Measurements from ENCODE around the gene GUCY2D. TPM values are rescaled to one million over a fixed set of nuclear protein-coding genes. Genes with fewer than 3 reads are reported as not detected.

GUCY2D gene
- total RNA-seq, 2 donors from 2014 or later = 1.2 to 1.6 TPM

DNA sequence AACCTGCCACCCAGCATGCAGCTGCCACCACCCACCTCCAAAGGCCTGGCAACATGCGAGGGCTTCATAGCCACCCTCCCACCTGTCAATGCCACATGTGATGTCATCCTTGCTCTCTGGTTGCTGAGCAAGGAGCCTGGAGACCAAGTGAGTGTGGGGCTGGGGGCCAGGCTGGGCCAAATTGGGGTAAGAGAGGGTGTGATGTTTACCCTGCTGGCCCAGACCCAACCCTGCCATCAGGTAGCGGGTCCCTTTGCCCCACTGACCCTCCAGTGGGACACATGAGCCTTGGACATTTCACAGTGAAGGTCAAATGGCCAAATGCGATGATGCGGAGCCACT, 45.3 kb downstream of the GUCY2D start:
- Mint-ChIP-seq H3K4me1 (no peaks in the 10 kb centered on the region), H3K4me3 (no peak overlapping the region), H3K27me3 (ENCODE audit: insufficient read depth) (peaks cover 64% of the 10 kb centered on the region), H3K36me3 (ENCODE audit: low read depth) (no peaks in the 10 kb centered on the region), H3K9me3 (no peaks in the 10 kb centered on the region), H3K27ac (no peak overlapping the region)
- 90 to 94% methylated on average over 4 of the region's 4 CpGs for WGBS, 2 experiments (ENCODE audit: insufficient coverage in 1 of 2, insufficient read length in 1 of 2)
- no peak for DNase-seq
- Histone ChIP-seq H3K36me3 (ENCODE audit: control insufficient read depth, insufficient read depth, low read length) (no peaks in the 10 kb centered on the region), H3K4me1 (ENCODE audit: control insufficient read depth, insufficient read depth, low read length) (no peaks in the 10 kb centered on the region), H3K9ac (ENCODE audit: extremely low read depth, low read length, poor library complexity, severe bottlenecking) (no peak overlapping the region), H3K27ac (ENCODE audit: low read depth, low read length) (no peak overlapping the region), H3K4me3 (ENCODE audit: low read length) (no peak overlapping the region), H3K9me3 (ENCODE audit: control insufficient read depth, low read length) (no peaks in the 10 kb centered on the region), H3K27me3 (ENCODE audit: control insufficient read depth, insufficient read depth, low read length, poor library complexity, severe bottlenecking) (peaks cover 36% of the 10 kb centered on the region)
- TF ChIP-seq, protein P1, sequence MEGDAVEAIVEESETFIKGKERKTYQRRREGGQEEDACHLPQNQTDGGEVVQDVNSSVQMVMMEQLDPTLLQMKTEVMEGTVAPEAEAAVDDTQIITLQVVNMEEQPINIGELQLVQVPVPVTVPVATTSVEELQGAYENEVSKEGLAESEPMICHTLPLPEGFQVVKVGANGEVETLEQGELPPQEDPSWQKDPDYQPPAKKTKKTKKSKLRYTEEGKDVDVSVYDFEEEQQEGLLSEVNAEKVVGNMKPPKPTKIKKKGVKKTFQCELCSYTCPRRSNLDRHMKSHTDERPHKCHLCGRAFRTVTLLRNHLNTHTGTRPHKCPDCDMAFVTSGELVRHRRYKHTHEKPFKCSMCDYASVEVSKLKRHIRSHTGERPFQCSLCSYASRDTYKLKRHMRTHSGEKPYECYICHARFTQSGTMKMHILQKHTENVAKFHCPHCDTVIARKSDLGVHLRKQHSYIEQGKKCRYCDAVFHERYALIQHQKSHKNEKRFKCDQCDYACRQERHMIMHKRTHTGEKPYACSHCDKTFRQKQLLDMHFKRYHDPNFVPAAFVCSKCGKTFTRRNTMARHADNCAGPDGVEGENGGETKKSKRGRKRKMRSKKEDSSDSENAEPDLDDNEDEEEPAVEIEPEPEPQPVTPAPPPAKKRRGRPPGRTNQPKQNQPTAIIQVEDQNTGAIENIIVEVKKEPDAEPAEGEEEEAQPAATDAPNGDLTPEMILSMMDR (conservative IDR thresholded peaks at IDR 0.05) = no peak

DNA sequence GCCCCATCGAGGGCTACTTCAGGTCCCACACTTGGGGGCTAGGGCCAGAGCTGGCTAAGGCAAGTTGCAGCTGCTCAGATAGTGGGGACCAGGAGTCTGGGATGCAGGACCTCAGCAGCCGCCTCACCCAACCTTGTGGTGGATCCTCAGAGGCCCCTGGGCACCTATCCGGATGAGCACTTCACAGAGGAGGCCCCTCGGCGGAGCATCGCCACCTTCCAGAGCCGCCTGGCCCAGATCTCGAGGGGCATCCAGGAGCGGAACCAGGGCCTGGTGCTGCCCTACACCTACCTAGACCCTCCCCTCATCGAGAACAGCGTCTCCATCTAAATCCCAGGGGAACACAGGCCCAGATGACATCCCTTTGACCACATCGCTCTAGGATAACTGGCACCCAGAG, 45.8 kb downstream of the GUCY2D start:
- DNase-seq = no peak
- Histone ChIP-seq H3K27me3 (ENCODE audit: control insufficient read depth, insufficient read depth, low read length, poor library complexity, severe bottlenecking) (peaks cover 36% of the 10 kb centered on the region), H3K4me1 (ENCODE audit: control insufficient read depth, insufficient read depth, low read length) (no peaks in the 10 kb centered on the region), H3K4me3 (ENCODE audit: low read length) (no peak overlapping the region), H3K9me3 (ENCODE audit: control insufficient read depth, low read length) (no peaks in the 10 kb centered on the region), H3K36me3 (ENCODE audit: control insufficient read depth, insufficient read depth, low read length) (no peaks in the 10 kb centered on the region), H3K27ac (ENCODE audit: low read depth, low read length) (no peak overlapping the region), H3K9ac (ENCODE audit: extremely low read depth, low read length, poor library complexity, severe bottlenecking) (no peak overlapping the region)
- H3K4me1 Mint-ChIP-seq = no peaks in the 10 kb centered on the region
- TF ChIP-seq, protein P1 (conservative IDR thresholded peaks at IDR 0.05) = no peak
- no peaks in the 10 kb centered on the region for H3K9me3 Mint-ChIP-seq
- H3K36me3 Mint-ChIP-seq (ENCODE audit: low read depth) = no peaks in the 10 kb centered on the region
- H3K27me3 Mint-ChIP-seq (ENCODE audit: insufficient read depth) = peaks cover 60% of the 10 kb centered on the region
- H3K27ac Mint-ChIP-seq = no peak overlapping the region
- WGBS, 2 experiments (ENCODE audit: insufficient coverage in 1 of 2, insufficient read length in 1 of 2) = 92 to 93% methylated on average over 11 to 12 of the region's 12 CpGs
- H3K4me3 Mint-ChIP-seq = no peak overlapping the region

GRCh38 chr17:8048736-8049135, 46.3 kb downstream of the GUCY2D start:
- Histone ChIP-seq H3K27ac (ENCODE audit: low read depth, low read length) (no peak overlapping the region), H3K27me3 (ENCODE audit: control insufficient read depth, insufficient read depth, low read length, poor library complexity, severe bottlenecking) (peaks cover 36% of the 10 kb centered on the region), H3K4me3 (ENCODE audit: low read length) (no peak overlapping the region), H3K9me3 (ENCODE audit: control insufficient read depth, low read length) (no peaks in the 10 kb centered on the region), H3K36me3 (ENCODE audit: control insufficient read depth, insufficient read depth, low read length) (no peaks in the 10 kb centered on the region), H3K9ac (ENCODE audit: extremely low read depth, low read length, poor library complexity, severe bottlenecking) (no peak overlapping the region), H3K4me1 (ENCODE audit: control insufficient read depth, insufficient read depth, low read length) (no peaks in the 10 kb centered on the region)
- TF ChIP-seq, protein P1 (conservative IDR thresholded peaks at IDR 0.05) = no peak
- 89 to 92% methylated on average over 2 to 8 of the region's 8 CpGs for WGBS, 2 experiments (ENCODE audit: insufficient coverage in 1 of 2, insufficient read length in 1 of 2)
- Mint-ChIP-seq H3K9me3 (no peaks in the 10 kb centered on the region), H3K27me3 (ENCODE audit: insufficient read depth) (peaks cover 58% of the 10 kb centered on the region), H3K36me3 (ENCODE audit: low read depth) (no peaks in the 10 kb centered on the region), H3K27ac (no peak overlapping the region), H3K4me3 (no peak overlapping the region), H3K4me1 (no peaks in the 10 kb centered on the region)
- DNase-seq = no peak

Measured in endodermal cell (in vitro differentiated cells).